Endothelial cell of umbilical vein (primary cell): ENCODE results near the gene B3GNT9. TPM values are rescaled to one million over a fixed set of nuclear protein-coding genes. Genes with fewer than 3 reads are reported as not detected.

Experiments used
- BruUV-seq: library from RNA; stranded (reverse); fragments of 400-500 nt; replicated peaks from 2 replicates; lab custom pipeline; 2021; lab: Mats Ljungman, UMichigan
- CTCF ChIA-PET: fragments of 300-600, 350-600 bp; sonication (Branson Sonifier 250); formaldehyde crosslinking; loops from one replicate; lab custom pipeline; 2021; ENCODE audit warnings: antibody characterized with exemption, inconsistent platforms; lab: Charles Lee
- POLR2A ChIA-PET: fragments of 300-600, 350-600 bp; sonication (Branson Sonifier 250); formaldehyde crosslinking; loops from one replicate; lab custom pipeline; 2021; ENCODE audit warnings: antibody characterized with exemption, inconsistent platforms; lab: Charles Lee
- DNase-seq: peaks from one replicate; pipeline ENCODE4 v3.0.0-alpha.2; 2011; ENCODE audit warnings: low read depth, low spot score
- FAIRE-seq: peaks from 2 replicates; lab custom pipeline; 2011; peaks lifted over from hg19 to GRCh38; lab: Jason Lieb, UNC
- H2AFZ ChIP-seq: 2 replicates; pipeline ENCODE4 v1.6.0; 2012; ENCODE audit warnings: low read depth, low read length, control low read depth, inconsistent platforms
- H3K27ac ChIP-seq: 2 replicates; pipeline ENCODE4 v1.5.1; 2011; ENCODE audit warnings: low read depth, mild to moderate bottlenecking, control low read depth, low read length, moderate library complexity; ENCODE audit not compliant: insufficient read depth
- H3K27me3 ChIP-seq, 2 experiments: 2 replicates each; pipeline versions ENCODE4 v1.6.0 to v1.6.1; 2011; ENCODE audit warnings: low read length in 2 of 2, mixed read lengths in 1 of 2; ENCODE audit not compliant: control insufficient read depth in 2 of 2, insufficient read depth in 2 of 2
- H3K36me3 ChIP-seq, 2 experiments: 2 replicates in 1 of 2; 3 replicates in 1 of 2; pipeline ENCODE4 v1.5.1; 2011; ENCODE audit warnings: low read length in 2 of 2, mild to moderate bottlenecking in 1 of 2, moderate library complexity in 1 of 2; ENCODE audit not compliant: control insufficient read depth in 2 of 2, insufficient read depth in 2 of 2; ENCODE audit errors: extremely low read depth in 1 of 2
- H3K4me1 ChIP-seq: 3 replicates; pipeline ENCODE4 v1.5.1; 2011; ENCODE audit warnings: mild to moderate bottlenecking, low read length; ENCODE audit not compliant: control insufficient read depth, insufficient read depth; ENCODE audit errors: extremely low read depth
- H3K4me2 ChIP-seq: 2 replicates; pipeline ENCODE4 v1.6.1; 2011; ENCODE audit warnings: low read length, control low read depth, mixed read lengths; ENCODE audit not compliant: insufficient read depth
- H3K4me3 ChIP-seq, 3 experiments: fragments of 200-600 bp in 1 of 3; sonication (generic), shearing (Covaris generic) in 1 of 3; replicated peaks in 1 of 3; 2 replicates each; pipeline ENCODE4 v1.5.1; 2011 to 2016; ENCODE audit warnings: control low read depth in 3 of 3, low read length in 3 of 3, mild to moderate bottlenecking in 2 of 3, inconsistent platforms in 1 of 3, low read depth in 1 of 3, moderate library complexity in 1 of 3; ENCODE audit not compliant: insufficient read depth in 1 of 3
- H3K79me2 ChIP-seq: 2 replicates; pipeline ENCODE4 v1.6.0; 2012; ENCODE audit warnings: low read length, inconsistent platforms; ENCODE audit not compliant: control insufficient read depth, insufficient read depth
- H3K9ac ChIP-seq: replicated peaks from 2 replicates; pipeline ENCODE3; 2011; ENCODE audit warnings: low read length, control low read depth; ENCODE audit not compliant: insufficient read depth; ENCODE audit errors: extremely low read depth
- H3K9me1 ChIP-seq: replicated peaks from 3 replicates; pipeline ENCODE4 v1.6.0; 2011; ENCODE audit warnings: mild to moderate bottlenecking, low read length; ENCODE audit not compliant: control insufficient read depth, insufficient read depth; ENCODE audit errors: extremely low read depth
- H3K9me3 ChIP-seq: replicated peaks from 2 replicates; pipeline ENCODE4 v1.5.1; 2012; ENCODE audit warnings: low read length, inconsistent platforms; ENCODE audit not compliant: control insufficient read depth, insufficient read depth
- H4K20me1 ChIP-seq: replicated peaks from 2 replicates; pipeline ENCODE3; 2011; ENCODE audit warnings: mild to moderate bottlenecking, low read length; ENCODE audit not compliant: control insufficient read depth, insufficient read depth; ENCODE audit errors: extremely low read depth
- EZH2 ChIP-seq: IDR thresholded peaks from 2 replicates; pipeline ENCODE4 v1.6.1; 2012; ENCODE audit warnings: borderline replicate concordance, low read depth, mild to moderate bottlenecking, moderate library complexity, low read length, inconsistent platforms; ENCODE audit not compliant: severe bottlenecking
- FOS ChIP-seq: IDR thresholded peaks from 2 replicates; pipeline ENCODE4 v1.6.1; 2011; ENCODE audit warnings: mild to moderate bottlenecking, low read length, moderate library complexity, borderline replicate concordance; ENCODE audit not compliant: insufficient read depth
- GATA2 ChIP-seq: IDR thresholded peaks from 2 replicates; pipeline ENCODE4 v1.7.0; 2011; ENCODE audit warnings: low read depth, mild to moderate bottlenecking, moderate library complexity, mixed read lengths, low read length; ENCODE audit not compliant: insufficient read length, insufficient read depth
- JUN ChIP-seq: IDR thresholded peaks from 2 replicates; pipeline ENCODE4 v1.6.1; 2011; ENCODE audit warnings: borderline replicate concordance, low read depth; ENCODE audit not compliant: insufficient read length, insufficient read depth
- MYC ChIP-seq: IDR thresholded peaks from one replicate; pipeline ENCODE4 v1.6.1; 2011; ENCODE audit warnings: mild to moderate bottlenecking, low read depth, low read length
- POLR2A ChIP-seq: IDR thresholded peaks from 2 replicates; pipeline ENCODE4 v1.6.1; 2012; ENCODE audit warnings: low read depth, mild to moderate bottlenecking, control low read depth, low read length
- POLR2AphosphoS5 ChIP-seq: IDR thresholded peaks from 2 replicates; pipeline ENCODE4 v1.6.1; 2012; ENCODE audit warnings: low read depth, mild to moderate bottlenecking, control low read depth, low read length, moderate library complexity; ENCODE audit not compliant: insufficient read depth
- dilution Hi-C: fragments of 300-500 bp; cut with MboI; formaldehyde crosslinking; loops from one replicate; pipeline ENCODE4 v1.15.0; 2019; ENCODE audit warnings: low sequenced_read_pairs; ENCODE audit not compliant: extremely low pct_ligation_motif_present
- intact Hi-C: fragments of 100-400 bp; cut with micrococcal nuclease; formaldehyde crosslinking; loops from one replicate; pipeline ENCODE4 v1.10.0; 2022
- polyA plus RNA-seq, 4 experiments: library from polyadenylated mRNA; depleted of rRNA in 3 of 4; stranded (reverse) in 3 of 4; unstranded in 1 of 4; fragments of >200 nt; gene quantifications; 2 replicates each; pipeline versions ENCODE4 v1.2.1 to v1.2.3, GENCODE V29; 2011 to 2012; ENCODE audit warnings: missing spikeins in 1 of 4
- total RNA-seq: library from RNA; stranded (reverse); gene quantifications from 2 replicates; pipeline ENCODE4 v1.2.3, GENCODE V29; 2021
- TF ChIP-seq, protein P1 (sequence below): IDR thresholded peaks from 2 replicates; pipeline ENCODE4 v1.6.1; 2011; ENCODE audit not compliant: insufficient read depth, insufficient read length
- TF ChIP-seq, protein P2 (sequence below), 2 donors: IDR thresholded peaks; 1 replicate in 1 of 2; 2 replicates in 1 of 2; pipeline ENCODE4 v1.5.1; 2011; ENCODE audit warnings: low read length in 2 of 2, mild to moderate bottlenecking in 2 of 2, moderate library complexity in 2 of 2, control low read depth in 1 of 2, inconsistent platforms in 1 of 2, low read depth in 1 of 2; ENCODE audit not compliant: insufficient read depth in 1 of 2; ENCODE audit errors: extremely low read depth in 1 of 2

B3GNT9 gene
- total and polyA plus RNA-seq, 2 donors (not counting 3 experiments of a cell fraction or from before 2014, with no cell fraction given), result 4.0 to 6.4 TPM

DNA sequence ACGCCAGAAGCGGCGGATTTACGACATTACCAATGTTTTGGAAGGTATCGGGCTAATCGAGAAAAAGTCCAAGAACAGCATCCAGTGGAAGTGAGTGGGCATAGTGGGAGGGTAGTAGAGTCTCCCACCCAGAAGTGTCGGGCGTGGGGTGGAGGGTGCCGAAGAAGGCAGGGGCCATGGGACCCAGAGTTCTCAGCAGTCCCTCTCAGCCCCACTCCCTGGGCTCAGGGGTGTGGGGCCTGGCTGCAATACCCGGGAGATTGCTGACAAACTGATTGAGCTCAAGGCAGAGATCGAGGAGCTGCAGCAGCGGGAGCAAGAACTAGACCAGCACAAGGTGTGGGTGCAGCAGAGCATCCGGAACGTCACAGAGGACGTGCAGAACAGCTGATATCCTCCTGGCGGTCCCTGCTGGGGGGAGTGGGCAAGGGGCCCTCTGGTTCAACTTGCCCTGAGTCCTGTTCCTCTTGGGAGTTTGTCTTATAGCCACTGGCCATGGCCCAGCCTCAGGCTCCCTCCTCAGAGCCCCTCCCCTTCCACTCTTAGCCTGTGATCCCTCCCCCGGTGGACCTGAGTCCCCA is 42.1 kb upstream of the B3GNT9 start:
- H2AFZ ChIP-seq, result no peak overlapping the region
- peaks cover 46% of the 10 kb centered on the region for H3K79me2 ChIP-seq
- H3K4me3 ChIP-seq, result peak overlapping the region; percentile 54 to 83 (median 57)
- FAIRE-seq (peak; percentile 26), DNase-seq (no peak)
- TSS peak; percentile 20 for BruUV-seq
- ChIA-PET POLR2A (interaction anchor here (1.0 kb wide), 1 partner anchor 51 kb away, joined by 3 read pairs; no protein-coding TSS in a partner anchor), CTCF (interaction anchor here (1.1 to 1.5 kb wide), 4 partner anchors 10 to 207 kb away, joined by 3 to 6 read pairs (median 4); no protein-coding TSS in a partner anchor)
- dilution Hi-C loops, result no loop called here
- peaks cover 36% of the 10 kb centered on the region for H3K4me1 ChIP-seq
- H3K9ac ChIP-seq, result peak overlapping the region; percentile 91
- intact Hi-C loops, result loop anchor here (1.0 to 10.0 kb wide), 3 partner anchors 9 to 202 kb away; partner anchors contain the start of genes TMEM208 and TPPP3
- no peaks in the 10 kb centered on the region for H3K27me3 ChIP-seq
- H3K36me3 ChIP-seq, result peaks cover 19 to 34% of the 10 kb centered on the region in 2 experiments
- no peaks in the 10 kb centered on the region for H4K20me1 ChIP-seq
- peak overlapping the region; percentile 88 for H3K27ac ChIP-seq
- H3K4me2 ChIP-seq, result peak overlapping the region; percentile 69
- H3K9me1 ChIP-seq, result no peaks in the 10 kb centered on the region
- TF ChIP-seq, protein P1, sequence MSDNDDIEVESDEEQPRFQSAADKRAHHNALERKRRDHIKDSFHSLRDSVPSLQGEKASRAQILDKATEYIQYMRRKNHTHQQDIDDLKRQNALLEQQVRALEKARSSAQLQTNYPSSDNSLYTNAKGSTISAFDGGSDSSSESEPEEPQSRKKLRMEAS, result no peak
- TF ChIP-seq POLR2AphosphoS5 (no peak), GATA2 (no peak), JUN (no peak), POLR2A (no peak), EZH2 (no peak), FOS (no peak), MYC (no peak)
- TF ChIP-seq, protein P2, sequence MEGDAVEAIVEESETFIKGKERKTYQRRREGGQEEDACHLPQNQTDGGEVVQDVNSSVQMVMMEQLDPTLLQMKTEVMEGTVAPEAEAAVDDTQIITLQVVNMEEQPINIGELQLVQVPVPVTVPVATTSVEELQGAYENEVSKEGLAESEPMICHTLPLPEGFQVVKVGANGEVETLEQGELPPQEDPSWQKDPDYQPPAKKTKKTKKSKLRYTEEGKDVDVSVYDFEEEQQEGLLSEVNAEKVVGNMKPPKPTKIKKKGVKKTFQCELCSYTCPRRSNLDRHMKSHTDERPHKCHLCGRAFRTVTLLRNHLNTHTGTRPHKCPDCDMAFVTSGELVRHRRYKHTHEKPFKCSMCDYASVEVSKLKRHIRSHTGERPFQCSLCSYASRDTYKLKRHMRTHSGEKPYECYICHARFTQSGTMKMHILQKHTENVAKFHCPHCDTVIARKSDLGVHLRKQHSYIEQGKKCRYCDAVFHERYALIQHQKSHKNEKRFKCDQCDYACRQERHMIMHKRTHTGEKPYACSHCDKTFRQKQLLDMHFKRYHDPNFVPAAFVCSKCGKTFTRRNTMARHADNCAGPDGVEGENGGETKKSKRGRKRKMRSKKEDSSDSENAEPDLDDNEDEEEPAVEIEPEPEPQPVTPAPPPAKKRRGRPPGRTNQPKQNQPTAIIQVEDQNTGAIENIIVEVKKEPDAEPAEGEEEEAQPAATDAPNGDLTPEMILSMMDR (IDR thresholded peaks at IDR 0.05; ENCODE audit: extremely low read depth in 1 of 2, insufficient read depth in 1 of 2, low read depth in 1 of 2, low read length in 2 of 2), result no peak
- H3K9me3 ChIP-seq, result no peaks in the 10 kb centered on the region
